ENCODE results near the gene KCNJ4.

KCNJ4 gene

GRCh38 chr22:38456841-38457699, 2.1 kb upstream of the KCNJ4 start:
- Histone ChIP-seq H3K27me3 (ENCODE audit: insufficient read depth, low read length) (peaks cover 91% of the 10 kb centered on the region), H3K9ac (ENCODE audit: low read depth, low read length) (no peak overlapping the region), H3K4me1 (ENCODE audit: insufficient read depth, low read length) (peaks cover 3% of the 10 kb centered on the region; the same call in 1 of the 2 replicates), H3K9me3 (ENCODE audit: insufficient read depth, low read depth, low read length) (no peaks in the 10 kb centered on the region), H3K4me3 (ENCODE audit: low read length) (no peak overlapping the region), H3K27ac (ENCODE audit: low read length) (no peak overlapping the region), H3K36me3 (ENCODE audit: insufficient read depth, low read depth, low read length) (no peaks in the 10 kb centered on the region)

DNA sequence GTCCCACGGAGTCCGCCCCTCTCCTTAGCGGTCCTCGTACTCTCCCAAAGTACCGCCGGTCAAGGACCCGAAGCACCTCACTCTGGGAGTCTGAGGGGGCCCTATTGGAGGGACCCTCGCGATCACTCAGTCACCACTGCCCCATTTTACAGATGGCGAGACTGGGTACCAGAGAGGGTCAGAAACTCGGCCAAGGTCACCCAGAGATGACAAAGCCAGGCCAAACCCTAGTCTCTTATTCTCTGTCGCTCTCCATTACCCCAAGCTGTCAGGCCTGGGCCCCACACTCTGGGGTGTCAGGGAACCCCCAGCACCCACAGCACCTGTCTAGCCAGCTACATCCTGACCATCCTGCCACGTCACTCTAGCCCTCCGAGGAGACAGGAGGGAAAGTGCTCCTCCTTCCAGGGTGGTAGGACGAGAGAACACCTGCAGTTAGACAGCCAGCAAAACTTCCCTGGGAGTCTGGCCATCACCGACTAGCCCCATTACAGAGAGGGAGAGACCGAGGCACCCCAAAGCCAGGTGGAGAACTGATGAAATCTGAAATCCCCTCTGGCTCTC, 1.4 kb upstream of the KCNJ4 start:
- no peaks in the 10 kb centered on the region for H3K9me3 ChIP-seq (ENCODE audit: insufficient read depth, low read depth, low read length)
- H3K27me3 ChIP-seq (ENCODE audit: insufficient read depth, low read length) = peaks cover 91% of the 10 kb centered on the region
- H3K27ac ChIP-seq (ENCODE audit: low read length) = no peak overlapping the region
- H3K4me3 ChIP-seq (ENCODE audit: low read length) = peak overlapping the region; percentile 58
- H3K4me1 ChIP-seq (ENCODE audit: insufficient read depth, low read length) = peaks cover 3% of the 10 kb centered on the region; the same call in 1 of the 2 replicates
- no peak overlapping the region for H3K9ac ChIP-seq (ENCODE audit: low read depth, low read length)
- no peaks in the 10 kb centered on the region for H3K36me3 ChIP-seq (ENCODE audit: insufficient read depth, low read depth, low read length)

- Histone ChIP-seq H3K36me3 (ENCODE audit: insufficient read depth, low read depth, low read length) (no peaks in the 10 kb centered on the region), H3K4me1 (ENCODE audit: insufficient read depth, low read length) (no peaks in the 10 kb centered on the region; the same call in 1 of the 2 replicates), H3K27me3 (ENCODE audit: insufficient read depth, low read length) (peaks cover 91% of the 10 kb centered on the region), H3K4me3 (ENCODE audit: low read length) (peak overlapping the region; percentile 60), H3K9me3 (ENCODE audit: insufficient read depth, low read depth, low read length) (no peaks in the 10 kb centered on the region), H3K9ac (ENCODE audit: low read depth, low read length) (no peak overlapping the region), H3K27ac (ENCODE audit: low read length) (no peak overlapping the region)
Measured at GRCh38 chr22:38455530-38456271, 702 bp upstream of the KCNJ4 start.

DNA sequence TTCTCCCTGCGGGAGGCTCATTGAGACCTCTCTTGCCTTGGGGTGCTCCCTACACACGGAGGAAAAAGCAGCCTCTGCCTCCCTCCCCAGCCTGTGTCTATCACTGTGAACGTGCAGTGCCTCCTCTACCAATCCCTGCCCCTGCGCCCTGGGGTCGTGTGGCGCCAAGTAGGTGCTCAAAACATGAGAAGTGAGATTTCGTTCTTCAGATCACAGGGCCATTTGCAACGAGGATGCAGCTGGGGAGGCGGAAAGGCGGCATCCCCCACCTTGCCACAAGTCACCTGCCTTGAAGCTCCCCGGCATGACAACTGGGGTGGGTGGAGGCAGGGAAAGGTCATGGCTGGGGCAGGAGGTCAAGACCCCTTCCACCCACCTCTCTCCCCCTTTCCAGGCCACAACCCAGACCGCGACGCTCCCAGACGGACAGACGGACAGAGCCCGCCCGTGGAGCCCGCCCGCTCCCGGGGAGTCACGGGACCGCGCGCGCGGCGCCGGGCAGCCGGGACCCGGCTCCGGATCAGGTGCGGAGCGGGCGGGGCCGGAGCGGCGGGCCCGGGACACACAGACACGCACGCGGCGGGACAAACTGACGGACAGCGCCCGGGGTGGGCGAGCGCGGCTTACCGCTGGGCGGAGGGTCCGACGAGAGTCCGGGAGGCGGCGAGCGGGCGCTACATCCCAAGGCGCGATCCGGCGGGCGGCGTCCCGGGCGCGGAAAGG, 485 bp downstream of the KCNJ4 start:
- H3K4me1 ChIP-seq (ENCODE audit: insufficient read depth, low read length) = no peaks in the 10 kb centered on the region; the same call in 1 of the 2 replicates
- H3K9ac ChIP-seq (ENCODE audit: low read depth, low read length) = no peak overlapping the region
- H3K27ac ChIP-seq (ENCODE audit: low read length) = no peak overlapping the region
- no peaks in the 10 kb centered on the region for H3K9me3 ChIP-seq (ENCODE audit: insufficient read depth, low read depth, low read length)
- no peaks in the 10 kb centered on the region for H3K36me3 ChIP-seq (ENCODE audit: insufficient read depth, low read depth, low read length)
- H3K4me3 ChIP-seq (ENCODE audit: low read length) = peak overlapping the region; percentile 40; the same call in 1 of the 2 replicates
- peaks cover 87% of the 10 kb centered on the region for H3K27me3 ChIP-seq (ENCODE audit: insufficient read depth, low read length)

- Histone ChIP-seq H3K27me3 (ENCODE audit: insufficient read depth, low read length) (peaks cover 82% of the 10 kb centered on the region), H3K36me3 (ENCODE audit: insufficient read depth, low read depth, low read length) (no peaks in the 10 kb centered on the region), H3K4me1 (ENCODE audit: insufficient read depth, low read length) (no peaks in the 10 kb centered on the region; the same call in 1 of the 2 replicates), H3K4me3 (ENCODE audit: low read length) (no peak overlapping the region; the same call in 1 of the 2 replicates), H3K9me3 (ENCODE audit: insufficient read depth, low read depth, low read length) (no peaks in the 10 kb centered on the region), H3K9ac (ENCODE audit: low read depth, low read length) (no peak overlapping the region), H3K27ac (ENCODE audit: low read length) (no peak overlapping the region)
Measured at GRCh38 chr22:38453996-38454352, 1.0 kb downstream of the KCNJ4 start.

GRCh38 chr22:38453066-38453672, 1.8 kb downstream of the KCNJ4 start:
- Histone ChIP-seq H3K27ac (ENCODE audit: low read length) (no peak overlapping the region), H3K4me1 (ENCODE audit: insufficient read depth, low read length) (no peaks in the 10 kb centered on the region; the same call in 1 of the 2 replicates), H3K27me3 (ENCODE audit: insufficient read depth, low read length) (peaks cover 74% of the 10 kb centered on the region), H3K9ac (ENCODE audit: low read depth, low read length) (no peak overlapping the region), H3K4me3 (ENCODE audit: low read length) (no peak overlapping the region), H3K9me3 (ENCODE audit: insufficient read depth, low read depth, low read length) (no peaks in the 10 kb centered on the region), H3K36me3 (ENCODE audit: insufficient read depth, low read depth, low read length) (no peaks in the 10 kb centered on the region)

DNA sequence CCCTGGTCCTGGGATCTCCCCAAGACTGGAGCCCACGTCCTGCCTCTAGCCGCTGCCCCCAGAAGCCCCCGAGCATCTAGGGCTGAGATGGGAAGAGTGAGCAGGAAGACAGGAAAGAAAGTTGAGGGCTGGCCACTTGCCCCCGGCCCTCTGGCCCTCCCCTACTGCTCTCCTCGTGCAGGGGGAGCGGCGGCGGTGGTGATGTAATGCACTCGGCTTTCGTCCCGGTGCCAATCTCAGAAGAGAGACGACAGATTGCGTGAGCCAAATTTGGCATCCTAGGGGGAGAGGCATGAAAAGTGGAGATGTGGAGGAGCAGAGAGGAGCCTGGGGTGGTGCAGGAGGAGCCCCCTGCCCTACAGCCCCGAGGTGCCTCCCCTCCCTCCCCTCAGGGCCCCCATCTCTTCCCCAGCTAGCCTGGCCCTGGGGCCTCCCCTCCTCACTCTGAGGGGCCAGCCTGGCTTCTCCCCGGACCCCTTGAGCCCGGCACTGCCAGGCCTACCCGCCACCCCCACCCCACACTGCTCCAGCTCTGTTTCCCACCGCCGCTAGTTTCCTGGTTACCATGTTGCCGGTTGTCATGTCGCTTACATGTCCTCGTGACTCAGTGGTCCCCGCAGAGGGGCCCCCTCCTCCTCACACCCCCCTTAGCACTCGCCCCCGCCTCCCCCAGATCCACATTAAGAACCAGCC, 2.5 kb downstream of the KCNJ4 start:
- Histone ChIP-seq H3K27ac (ENCODE audit: low read length) (no peak overlapping the region), H3K4me3 (ENCODE audit: low read length) (no peak overlapping the region), H3K36me3 (ENCODE audit: insufficient read depth, low read depth, low read length) (no peaks in the 10 kb centered on the region), H3K4me1 (ENCODE audit: insufficient read depth, low read length) (no peaks in the 10 kb centered on the region; the same call in 1 of the 2 replicates), H3K9me3 (ENCODE audit: insufficient read depth, low read depth, low read length) (no peaks in the 10 kb centered on the region), H3K27me3 (ENCODE audit: insufficient read depth, low read length) (peaks cover 69% of the 10 kb centered on the region), H3K9ac (ENCODE audit: low read depth, low read length) (no peak overlapping the region)

- H3K4me3 ChIP-seq (ENCODE audit: low read length) = no peak overlapping the region
- no peaks in the 10 kb centered on the region for H3K36me3 ChIP-seq (ENCODE audit: insufficient read depth, low read depth, low read length)
- H3K27ac ChIP-seq (ENCODE audit: low read length) = no peak overlapping the region
- H3K9ac ChIP-seq (ENCODE audit: low read depth, low read length) = no peak overlapping the region
- no peaks in the 10 kb centered on the region; the same call in 1 of the 2 replicates for H3K4me1 ChIP-seq (ENCODE audit: insufficient read depth, low read length)
- H3K9me3 ChIP-seq (ENCODE audit: insufficient read depth, low read depth, low read length) = no peaks in the 10 kb centered on the region
- peaks cover 62% of the 10 kb centered on the region for H3K27me3 ChIP-seq (ENCODE audit: insufficient read depth, low read length)
Measured at GRCh38 chr22:38451864-38452263, 3.1 kb downstream of the KCNJ4 start.

DNA sequence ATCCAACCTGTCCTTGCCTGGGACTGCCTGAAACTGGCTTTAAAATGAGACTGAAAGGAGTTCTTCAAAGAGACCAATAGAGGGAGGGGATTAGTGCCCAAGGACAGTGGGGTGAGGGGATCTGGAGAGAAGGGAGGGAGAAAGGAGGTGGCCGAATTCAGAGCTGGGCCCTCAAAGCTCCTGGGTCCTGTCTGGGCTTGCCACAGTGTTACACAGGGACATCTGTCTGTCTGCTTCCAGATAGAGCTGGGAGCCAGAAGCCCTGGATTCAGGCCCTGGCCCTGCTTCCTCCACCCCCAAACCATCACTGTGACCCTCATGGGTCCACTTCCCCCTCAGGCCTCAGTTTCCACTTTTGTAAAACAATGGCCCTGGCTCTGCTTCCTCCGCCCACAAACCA, 3.6 kb downstream of the KCNJ4 start:
- no peaks in the 10 kb centered on the region; the same call in 1 of the 2 replicates for H3K4me1 ChIP-seq (ENCODE audit: insufficient read depth, low read length)
- H3K9ac ChIP-seq (ENCODE audit: low read depth, low read length) = no peak overlapping the region
- H3K9me3 ChIP-seq (ENCODE audit: insufficient read depth, low read depth, low read length) = no peaks in the 10 kb centered on the region
- H3K27ac ChIP-seq (ENCODE audit: low read length) = no peak overlapping the region
- no peak overlapping the region for H3K4me3 ChIP-seq (ENCODE audit: low read length)
- H3K36me3 ChIP-seq (ENCODE audit: insufficient read depth, low read depth, low read length) = no peaks in the 10 kb centered on the region
- H3K27me3 ChIP-seq (ENCODE audit: insufficient read depth, low read length) = peaks cover 57% of the 10 kb centered on the region

DNA sequence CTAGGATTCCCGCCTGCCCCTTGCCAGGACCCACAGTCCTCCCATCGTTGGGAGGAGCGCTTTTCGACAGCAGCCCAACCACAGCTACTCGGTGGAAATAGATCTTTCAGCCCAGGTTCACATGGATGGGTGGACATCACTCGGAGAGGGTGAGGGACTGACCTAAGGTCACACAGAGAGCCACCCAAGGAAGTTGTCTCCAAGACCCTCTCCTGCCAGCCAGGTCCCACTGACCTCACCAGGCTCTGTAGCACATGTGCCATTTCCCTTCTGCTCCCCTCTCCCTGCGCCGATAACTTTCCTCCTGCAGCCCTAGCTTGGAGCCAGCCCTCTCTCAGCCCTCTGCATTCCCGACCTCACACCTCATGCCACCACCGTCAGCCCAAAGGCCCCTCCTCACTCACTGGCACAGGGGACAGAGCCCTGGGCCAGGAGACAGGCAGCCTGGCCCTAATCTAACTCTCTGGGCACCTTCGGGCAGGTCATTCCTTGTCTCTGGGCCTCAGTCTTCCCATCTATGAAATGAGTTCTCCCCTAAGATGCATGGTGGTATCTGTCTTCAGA, 4.7 kb downstream of the KCNJ4 start:
- Histone ChIP-seq H3K9me3 (ENCODE audit: insufficient read depth, low read depth, low read length) (no peaks in the 10 kb centered on the region), H3K9ac (ENCODE audit: low read depth, low read length) (no peak overlapping the region), H3K27me3 (ENCODE audit: insufficient read depth, low read length) (peaks cover 49% of the 10 kb centered on the region), H3K4me1 (ENCODE audit: insufficient read depth, low read length) (no peaks in the 10 kb centered on the region; the same call in 1 of the 2 replicates), H3K27ac (ENCODE audit: low read length) (no peak overlapping the region), H3K4me3 (ENCODE audit: low read length) (no peak overlapping the region), H3K36me3 (ENCODE audit: insufficient read depth, low read depth, low read length) (no peaks in the 10 kb centered on the region)
